GM19467 (cell line): ENCODE results near the gene STAT4.
A peak's percentile ranks its signal among the peaks of the same experiment; 100 is the strongest.

Experiments used
- ATAC-seq: cut with Tn5 transposase; IDR thresholded peaks from one replicate; pipeline ENCODE4 v1.9.1; 2021; ENCODE audit warnings: mild to moderate bottlenecking, moderate library complexity; ENCODE audit not compliant: unreplicated experiment

The STAT4 gene

DNA sequence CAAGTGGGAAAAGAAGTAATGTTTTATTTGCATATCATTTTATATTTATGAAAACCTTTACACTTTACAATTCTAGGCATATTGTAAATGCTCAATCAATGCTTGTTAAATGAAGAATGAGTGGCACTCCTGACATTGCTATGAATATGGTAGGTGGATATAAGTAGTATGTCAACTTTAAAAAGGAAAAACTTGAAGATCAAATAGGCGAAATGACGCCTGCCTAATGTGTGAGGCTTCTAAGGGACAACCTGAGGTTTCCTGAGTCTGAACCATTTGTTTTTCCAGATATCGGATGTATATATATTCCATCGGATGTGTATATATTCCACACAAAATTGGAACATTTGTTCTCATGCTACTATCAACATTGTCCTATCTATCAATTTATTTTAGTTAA, 1.4 kb downstream of the STAT4 start:
- no peak for ATAC-seq

DNA sequence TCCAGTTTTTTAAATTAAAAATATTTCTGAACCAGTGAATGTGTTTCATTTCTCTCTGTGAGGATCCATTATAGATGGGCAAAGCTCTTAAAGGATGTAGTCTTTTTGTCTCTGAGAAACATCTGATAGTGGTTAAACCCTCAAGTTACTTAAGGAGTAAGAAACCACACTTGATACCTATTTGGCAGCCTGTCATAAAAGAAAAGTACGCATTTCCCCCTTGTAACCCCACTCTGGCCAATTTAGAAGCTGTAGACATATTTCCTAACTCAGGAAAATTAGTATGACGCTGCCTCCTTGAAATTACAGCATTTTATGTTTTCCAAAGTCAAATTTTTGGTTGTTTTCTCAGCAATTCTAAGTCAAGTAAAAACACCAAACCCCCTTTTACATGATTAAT, 2.0 kb downstream of the STAT4 start:
- ATAC-seq, result no peak

DNA sequence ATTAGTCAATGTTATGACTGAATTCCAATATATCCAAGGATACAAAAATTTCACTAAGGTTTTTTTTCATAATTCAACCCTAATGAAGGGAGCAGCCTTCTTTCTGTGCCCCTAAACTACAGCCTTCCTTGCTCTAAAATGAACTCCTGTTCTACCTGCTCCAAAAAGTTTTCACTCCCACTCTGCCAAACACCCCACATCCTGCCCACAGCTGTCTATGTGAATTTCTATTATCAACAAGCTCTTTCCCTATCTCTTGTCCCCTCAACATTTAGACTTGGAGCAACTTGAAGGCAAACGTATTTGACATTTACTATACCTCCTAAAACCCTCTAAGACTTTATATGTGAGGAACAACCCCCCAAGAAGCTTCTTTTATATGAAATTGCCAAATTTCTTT, 2.5 kb downstream of the STAT4 start:
- ATAC-seq, result no peak

DNA sequence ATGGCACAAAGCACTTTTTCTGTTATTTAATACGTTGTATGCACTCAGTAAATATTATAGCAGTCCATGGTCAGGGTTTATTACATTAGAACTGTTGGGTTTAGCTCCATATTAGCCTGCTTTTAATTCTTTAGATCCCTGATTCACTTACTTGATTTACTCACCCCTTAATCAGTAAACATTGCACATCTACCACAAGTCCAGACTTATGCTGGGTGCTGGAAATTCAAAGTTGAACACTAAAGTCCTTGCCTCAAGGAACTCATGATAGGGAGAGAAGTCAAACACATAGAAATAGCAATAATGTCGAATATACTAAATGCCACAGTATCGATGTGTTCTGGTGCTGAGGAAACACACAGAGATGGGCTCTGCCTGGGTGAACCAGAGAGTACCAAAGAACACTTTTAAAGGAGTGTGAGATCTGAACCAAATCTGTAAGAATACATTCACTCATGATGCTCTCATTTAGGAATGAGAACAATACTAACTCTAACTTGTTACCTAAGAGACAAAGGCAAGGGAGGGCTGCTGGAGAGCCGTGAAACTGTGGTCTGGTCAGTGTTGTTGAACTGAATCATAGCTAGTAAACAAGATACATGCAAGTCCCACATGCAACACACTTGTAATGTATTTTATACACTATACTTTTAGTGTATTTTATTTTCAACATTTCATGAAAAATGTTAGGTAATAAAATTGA, 4.9 kb downstream of the STAT4 start:
- ATAC-seq, result no peak

DNA sequence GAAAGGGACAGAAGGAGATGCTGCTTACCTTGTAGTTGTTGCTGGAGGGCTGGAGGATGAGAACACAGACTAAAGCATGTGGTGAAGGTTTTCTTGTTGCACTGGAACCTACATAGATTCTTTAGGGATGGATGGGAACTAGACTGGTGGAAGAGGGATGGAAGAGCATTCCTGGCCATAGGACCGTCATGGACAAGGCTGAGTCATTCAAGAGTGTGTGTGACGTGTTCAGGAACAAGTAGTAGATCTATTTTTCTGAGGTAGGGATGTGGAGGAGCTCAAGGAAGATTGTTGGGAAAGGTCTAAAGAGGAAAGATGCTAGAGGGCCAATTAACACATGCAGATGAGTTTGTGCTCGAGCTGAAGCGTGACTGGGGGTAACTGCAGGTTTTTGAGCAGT, 6.6 kb downstream of the STAT4 start:
- no peak for ATAC-seq

DNA sequence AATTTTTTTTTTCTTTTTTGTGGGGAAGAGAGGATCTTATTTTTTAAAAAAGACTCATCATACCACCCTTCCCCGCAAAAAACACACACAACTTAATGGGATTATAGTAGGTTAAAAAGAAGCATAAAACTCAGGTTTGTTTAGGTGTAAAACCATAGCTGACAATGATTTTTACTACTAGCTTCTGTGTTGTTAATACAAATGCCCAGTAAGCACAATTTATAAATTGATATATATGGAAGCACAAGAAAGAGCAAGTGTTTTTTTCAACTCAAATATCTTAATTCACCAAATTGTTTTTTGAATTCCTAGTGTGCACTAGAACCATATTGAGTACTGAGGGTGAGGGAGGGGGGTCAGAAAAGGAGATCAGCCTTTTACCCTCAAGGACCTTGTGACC, 7.0 kb downstream of the STAT4 start:
- ATAC-seq, result no peak

DNA sequence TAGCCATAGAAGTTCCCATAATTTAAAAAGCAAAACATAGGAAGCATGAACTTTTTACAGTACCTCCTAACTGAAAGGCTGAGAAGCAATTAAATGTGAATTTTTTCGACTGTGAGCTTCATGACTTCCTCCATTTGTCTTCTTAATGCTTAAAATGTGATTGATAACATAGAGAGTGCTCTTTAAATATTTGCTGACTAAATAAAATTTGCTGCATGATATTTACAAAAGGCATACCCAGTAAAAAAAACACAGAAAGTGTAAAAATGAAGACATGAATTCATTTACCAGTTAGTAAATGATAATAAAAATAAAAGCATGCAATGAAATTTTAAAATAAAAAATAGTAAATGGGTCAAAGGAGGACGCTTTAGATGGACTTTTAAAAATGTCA, 21.9 kb downstream of the STAT4 start:
- no peak for ATAC-seq

DNA sequence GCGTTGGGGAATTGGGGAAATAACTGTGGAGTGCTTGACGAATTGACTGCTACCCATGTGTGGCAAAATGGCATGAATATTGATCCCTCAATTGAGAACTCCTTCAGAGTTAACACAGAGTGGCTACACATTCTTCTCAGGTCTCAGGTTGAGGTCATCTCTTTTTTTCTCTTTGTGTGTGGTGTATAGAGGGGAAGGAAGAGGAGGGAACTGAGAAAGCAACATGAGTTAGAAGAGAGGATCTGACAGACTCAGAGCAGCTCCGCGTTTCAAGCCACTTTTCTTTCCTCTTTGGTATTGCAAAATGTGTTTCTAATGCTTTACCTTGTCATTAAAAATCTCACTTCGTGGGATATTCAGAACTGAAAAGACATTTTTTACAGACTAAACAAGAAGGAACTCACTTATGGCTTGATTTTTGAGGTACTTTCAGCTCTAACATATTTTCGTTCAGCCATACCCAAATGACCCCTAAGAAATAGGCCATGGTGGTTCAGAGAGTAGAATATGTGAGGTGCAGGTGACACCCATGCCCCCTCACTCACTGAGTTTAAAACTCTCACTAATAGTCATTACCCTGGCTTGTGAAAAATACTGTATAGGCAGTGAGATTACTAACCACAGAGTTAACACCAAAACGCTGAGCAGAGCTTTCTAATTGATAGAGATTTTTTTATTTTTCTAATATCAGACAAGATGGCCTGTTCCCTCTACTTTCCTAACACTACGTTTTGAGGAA, 22.5 kb downstream of the STAT4 start:
- ATAC-seq, result peak; percentile 67

DNA sequence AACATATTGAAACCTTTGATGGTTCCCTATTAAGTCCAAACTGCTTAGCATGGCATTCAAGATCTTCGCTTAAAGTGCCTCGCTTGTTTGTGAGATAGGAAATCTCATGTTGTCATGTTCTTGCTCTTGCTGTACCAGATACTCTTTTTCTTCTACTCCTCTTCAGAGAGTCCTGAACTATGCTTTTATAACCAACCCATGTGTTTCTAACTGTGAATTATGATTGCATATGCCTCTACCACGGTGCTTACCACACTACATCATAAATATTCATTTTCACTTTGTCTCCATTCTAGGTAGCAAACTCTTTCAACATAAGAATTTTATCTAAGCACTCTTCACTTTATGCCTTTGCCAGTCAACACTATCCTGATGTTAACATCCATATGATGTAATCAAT, 23.6 kb downstream of the STAT4 start:
- ATAC-seq, result no peak

DNA sequence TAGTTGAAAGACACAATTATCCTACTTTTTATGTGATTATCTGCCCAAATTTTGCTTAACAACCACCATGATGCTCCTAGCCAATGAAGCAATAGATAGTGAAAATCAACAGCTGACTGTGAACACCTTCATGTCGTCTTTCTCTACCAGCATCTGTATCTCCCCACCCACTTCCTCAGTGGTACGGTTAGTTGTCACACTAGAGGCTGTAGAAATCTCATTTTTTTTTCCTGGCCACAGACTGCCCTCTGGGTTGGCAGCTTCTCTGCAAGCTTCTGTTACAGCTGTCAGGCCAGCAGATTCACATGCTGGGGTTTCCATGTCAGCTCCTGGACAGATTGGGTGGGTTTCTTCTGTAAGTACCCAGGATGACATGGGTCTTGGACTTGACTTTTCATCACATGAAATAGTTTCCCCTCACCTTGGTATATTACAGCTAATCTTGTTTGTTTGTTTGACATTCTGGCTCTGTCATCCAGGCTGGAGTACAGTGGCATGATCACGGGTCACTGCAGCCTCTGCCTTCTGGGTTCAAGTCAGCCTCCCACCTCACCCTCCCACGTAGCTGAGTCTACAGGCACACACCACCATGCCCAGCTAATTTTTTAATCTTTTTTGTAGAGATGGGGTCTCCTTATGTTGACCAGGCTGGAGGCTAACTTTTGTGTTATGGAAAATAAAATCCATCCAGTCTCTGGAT, 24.3 kb downstream of the STAT4 start:
- no peak for ATAC-seq

DNA sequence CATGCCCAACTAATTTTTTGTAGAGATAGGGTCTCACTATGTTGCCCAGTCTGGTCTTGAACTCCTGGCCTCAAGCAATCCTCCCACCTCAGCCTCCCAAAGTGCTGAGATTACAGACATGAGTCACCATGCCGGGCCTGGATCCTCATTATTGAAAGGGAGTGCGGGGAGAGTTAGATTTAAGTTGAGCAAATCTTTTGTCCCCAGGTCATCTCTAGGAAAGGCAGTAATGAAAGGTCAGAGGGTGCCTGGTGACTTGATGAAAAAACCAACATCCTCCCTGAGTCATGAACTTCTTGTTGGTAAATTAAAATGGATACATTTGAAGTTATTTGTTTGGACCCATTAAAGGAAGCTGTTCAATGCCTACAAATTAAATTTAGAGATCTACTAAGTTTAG, 25.1 kb downstream of the STAT4 start:
- no peak for ATAC-seq

DNA sequence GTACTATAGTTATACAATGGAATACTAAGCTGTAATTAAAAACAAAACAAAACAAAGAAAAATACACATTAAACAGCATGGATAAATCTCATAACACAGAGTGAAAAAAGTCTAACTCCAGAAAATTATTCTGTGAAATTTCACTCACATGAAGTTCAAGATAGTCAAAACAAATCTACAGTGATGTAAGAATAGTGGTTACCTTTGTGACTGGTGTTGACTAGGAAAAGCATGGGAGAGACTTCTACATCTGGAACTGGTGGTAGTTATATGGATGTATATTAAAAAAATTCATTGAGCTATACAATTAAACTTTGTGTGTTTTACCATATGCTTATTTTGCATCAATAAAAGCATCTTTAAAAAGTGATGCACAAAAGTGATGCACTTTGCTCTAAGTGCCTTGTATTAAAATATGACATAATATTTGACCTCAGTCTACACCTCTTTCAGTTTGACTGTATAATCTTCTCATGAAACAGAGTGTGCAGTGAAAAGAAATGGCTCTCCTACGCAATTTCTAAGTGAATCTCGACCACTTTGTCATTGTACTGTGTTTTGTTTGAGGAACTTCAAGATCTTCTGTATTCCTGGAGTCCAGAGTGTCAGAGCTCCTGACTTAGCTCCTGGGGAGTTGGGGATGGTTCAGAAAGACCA, 28.0 kb downstream of the STAT4 start:
- ATAC-seq, result no peak

DNA sequence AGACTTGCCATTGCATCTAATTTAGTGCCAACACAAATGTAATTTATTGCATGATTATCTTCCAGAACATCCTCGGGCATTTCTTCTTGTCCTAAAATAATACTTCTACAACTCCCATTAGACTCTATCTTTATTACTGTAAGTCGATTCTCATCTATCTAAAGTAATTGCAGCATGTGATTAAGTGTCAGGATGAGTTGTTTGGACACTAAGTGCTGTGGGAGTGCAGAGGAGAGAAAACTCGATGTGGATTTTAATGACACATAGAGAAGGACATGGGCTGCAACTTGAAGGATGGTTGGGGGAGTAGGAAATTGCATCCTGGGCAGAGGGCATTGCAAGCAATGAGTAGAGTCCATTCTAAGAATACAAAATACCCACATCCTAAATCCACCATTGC, 33.5 kb downstream of the STAT4 start:
- no peak for ATAC-seq

DNA sequence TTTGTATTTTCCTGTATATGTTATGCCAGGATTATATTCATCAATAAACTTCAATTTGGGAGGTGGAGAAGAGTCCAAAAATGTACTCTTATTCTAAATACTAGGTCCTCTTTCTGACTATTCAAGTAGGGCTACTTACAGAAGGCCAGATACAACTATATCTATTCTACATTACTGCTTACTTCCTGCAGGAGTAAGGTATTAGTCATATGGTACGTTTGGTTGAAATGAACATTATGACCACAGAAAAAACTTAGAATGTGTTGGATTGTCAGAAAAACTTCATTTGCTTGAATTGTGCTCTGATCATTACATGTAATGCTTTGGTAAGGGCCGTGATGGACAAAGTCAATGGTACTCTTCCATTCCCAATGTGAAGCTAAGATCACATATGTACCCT, 35.0 kb downstream of the STAT4 start:
- ATAC-seq, result no peak

DNA sequence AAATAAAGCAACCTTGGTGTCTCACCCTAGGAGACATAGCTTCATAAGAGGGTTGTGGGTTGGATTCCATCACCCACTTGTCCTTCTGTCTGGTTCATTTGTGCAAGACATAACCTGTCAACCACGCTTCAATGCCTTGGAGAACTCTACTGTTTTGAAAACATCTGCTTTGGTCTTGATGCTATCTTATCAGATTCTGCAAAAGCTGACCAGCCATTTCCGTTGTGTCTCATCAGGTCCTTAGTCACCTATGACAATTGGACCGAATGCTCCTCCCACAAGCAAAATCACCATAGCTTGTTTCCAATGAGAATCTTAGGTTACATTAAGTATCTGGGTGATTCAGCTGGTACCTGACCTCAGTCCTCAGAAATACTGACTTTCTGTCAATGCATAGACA, 35.4 kb downstream of the STAT4 start:
- peak; percentile 43 for ATAC-seq

DNA sequence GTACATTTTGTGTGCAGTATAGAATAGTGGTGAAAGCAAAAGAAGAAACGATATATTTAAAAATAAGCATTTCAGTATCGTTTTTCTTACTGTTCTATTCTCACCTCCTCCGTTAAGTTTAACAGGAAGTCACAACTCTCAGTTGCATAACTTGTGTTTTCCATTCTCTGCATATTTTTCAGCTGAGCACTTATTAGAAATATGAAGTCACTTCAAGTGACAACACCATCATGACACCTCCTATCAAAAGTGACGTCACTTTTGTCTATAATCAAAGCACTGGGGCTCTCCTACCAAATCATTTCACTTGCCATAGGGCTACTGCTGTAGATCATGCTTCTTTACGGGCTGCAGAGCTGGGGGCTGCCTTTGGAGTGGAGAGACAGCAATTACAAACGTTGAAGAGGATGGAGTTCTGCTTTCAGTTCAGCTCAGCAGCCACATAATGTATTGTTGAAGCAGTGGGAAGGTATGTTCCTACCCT, 36.3 kb downstream of the STAT4 start:
- peak; percentile 85 for ATAC-seq

DNA sequence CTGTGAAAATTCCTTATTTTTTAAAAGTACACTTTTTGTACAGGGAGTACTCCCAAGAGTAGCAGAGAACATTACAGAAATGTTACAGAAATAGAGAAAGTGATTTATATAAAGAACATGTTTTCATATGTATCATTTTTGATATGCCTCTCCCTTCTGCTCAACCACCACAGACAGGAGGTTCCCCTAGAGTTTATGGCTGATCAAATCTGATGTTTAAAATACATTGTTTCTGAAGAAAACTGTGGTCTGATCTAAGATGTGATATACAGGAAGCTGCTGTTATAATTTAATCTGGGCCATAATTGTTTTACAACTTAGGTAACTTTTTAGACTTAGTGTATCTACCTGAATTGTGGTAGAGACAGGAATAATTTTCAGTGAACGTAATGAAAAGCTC, 37.0 kb downstream of the STAT4 start:
- no peak for ATAC-seq

DNA sequence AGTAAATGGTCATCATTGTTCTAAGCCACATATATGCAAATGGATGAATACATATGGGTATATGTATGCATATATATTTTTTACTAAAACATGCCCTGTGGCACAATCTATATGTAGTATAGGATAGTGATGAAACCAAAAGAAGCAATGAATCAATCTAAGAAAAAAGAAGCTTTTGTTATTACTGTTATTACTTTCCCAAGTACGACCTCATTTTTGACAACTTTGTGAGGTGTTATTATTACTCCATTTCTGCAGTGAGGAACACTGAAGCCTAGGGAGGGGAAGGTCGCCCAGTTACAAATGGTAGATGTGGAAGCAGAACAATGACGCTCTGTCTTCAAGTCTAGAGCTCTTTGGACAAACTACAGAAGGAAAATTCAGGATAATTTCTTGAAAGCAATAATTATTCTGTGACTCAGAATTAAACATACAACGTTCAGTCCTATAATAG, 38.3 kb downstream of the STAT4 start:
- ATAC-seq, result no peak

DNA sequence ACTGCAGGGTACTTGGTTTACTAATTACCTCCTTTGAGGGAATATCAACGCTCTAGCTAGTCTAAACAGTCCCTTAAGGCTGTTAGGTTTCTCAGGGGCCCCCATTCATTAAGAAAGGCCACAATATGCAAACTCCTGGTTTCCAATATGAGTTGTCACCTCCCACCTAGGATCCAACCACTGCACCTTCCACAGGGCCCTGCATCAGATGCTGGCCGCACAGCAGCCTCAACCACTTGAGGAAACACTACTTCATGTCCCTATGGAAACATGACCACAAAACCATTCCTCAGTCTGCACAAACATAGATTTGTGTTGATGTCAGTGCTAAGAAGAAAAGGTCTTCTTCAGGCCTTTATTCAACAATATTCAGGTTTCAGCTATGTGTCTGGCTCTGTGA, 40.9 kb downstream of the STAT4 start:
- no peak for ATAC-seq

DNA sequence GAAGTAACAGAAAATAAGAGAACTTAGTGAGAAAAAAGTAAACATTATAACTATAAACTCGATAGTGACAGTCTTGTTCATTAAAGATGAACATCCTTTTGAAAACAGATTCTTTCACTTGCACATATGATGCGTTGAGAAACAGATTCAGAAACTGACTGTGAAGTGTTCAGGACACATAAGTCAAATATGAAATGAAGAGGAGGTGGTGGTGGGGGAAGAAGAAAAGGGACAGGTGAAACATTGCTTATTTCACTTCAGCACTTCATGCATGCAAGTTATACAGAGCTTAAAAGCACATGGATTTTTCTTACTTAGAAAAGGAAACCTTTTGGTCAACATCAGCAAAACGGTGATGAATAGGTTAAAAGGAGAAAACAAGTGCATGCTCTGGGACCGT, 42.5 kb downstream of the STAT4 start:
- ATAC-seq, result no peak

DNA sequence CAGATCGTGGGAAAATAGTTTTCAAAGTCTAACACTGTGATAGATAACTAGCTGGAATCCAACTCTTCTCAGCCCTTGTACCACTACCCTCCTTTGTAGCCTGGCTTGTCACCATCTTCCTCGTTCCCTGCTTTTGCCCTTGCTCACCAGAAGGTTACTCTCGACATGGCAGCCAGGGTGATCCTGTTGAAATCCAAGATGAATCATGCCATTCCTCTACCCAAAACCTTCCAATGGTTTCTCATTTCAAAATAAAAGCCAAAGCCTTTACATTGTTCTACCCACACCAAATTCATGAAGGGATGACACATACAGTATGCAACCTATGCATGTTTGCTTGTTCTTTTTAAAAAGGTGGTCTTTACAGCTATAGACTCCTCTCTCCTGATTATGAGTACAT, 45.7 kb downstream of the STAT4 start:
- ATAC-seq, result no peak
